Gastrocnemius medialis (tissue), 4 donors: ENCODE results near the gene PCOLCE2.

Experiments used
- POLR2A ChIP-seq, 2 donors: fragments of 450-650 bp; IDR thresholded peaks; one replicate each; pipeline ENCODE4 v1.6.1; 2017; ENCODE audit warnings: antibody characterized with exemption in 2 of 2, mild to moderate bottlenecking in 2 of 2, moderate library complexity in 2 of 2
- TF ChIP-seq, protein P1 (sequence below), 5 experiments: fragments of 450-650 bp in 3 of 5; fragments of 200-600 bp in 2 of 5; sonication (generic) in 2 of 5; IDR thresholded peaks in 4 of 5; conservative IDR thresholded peaks in 1 of 5; 1 replicate in 4 of 5; 2 replicates in 1 of 5; pipeline ENCODE4 v1.5.1; 2016 to 2019; ENCODE audit warnings: antibody characterized with exemption in 5 of 5, mild to moderate bottlenecking in 3 of 5, moderate library complexity in 3 of 5

- TF ChIP-seq, protein P1, sequence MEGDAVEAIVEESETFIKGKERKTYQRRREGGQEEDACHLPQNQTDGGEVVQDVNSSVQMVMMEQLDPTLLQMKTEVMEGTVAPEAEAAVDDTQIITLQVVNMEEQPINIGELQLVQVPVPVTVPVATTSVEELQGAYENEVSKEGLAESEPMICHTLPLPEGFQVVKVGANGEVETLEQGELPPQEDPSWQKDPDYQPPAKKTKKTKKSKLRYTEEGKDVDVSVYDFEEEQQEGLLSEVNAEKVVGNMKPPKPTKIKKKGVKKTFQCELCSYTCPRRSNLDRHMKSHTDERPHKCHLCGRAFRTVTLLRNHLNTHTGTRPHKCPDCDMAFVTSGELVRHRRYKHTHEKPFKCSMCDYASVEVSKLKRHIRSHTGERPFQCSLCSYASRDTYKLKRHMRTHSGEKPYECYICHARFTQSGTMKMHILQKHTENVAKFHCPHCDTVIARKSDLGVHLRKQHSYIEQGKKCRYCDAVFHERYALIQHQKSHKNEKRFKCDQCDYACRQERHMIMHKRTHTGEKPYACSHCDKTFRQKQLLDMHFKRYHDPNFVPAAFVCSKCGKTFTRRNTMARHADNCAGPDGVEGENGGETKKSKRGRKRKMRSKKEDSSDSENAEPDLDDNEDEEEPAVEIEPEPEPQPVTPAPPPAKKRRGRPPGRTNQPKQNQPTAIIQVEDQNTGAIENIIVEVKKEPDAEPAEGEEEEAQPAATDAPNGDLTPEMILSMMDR (IDR thresholded peaks at IDR 0.05 in 4 of 5, conservative IDR thresholded peaks at IDR 0.05 in 1 of 5), result no peak
- no peak for TF ChIP-seq POLR2A (IDR thresholded peaks at IDR 0.05)
Observed at GRCh38 chr3:142817356-142817755, 71.5 kb downstream of the PCOLCE2 start.
